T-cell (primary cell): ENCODE data around the gene TNS1. TPM values are rescaled to one million over a fixed set of nuclear protein-coding genes. Genes with fewer than 3 reads are reported as not detected.

Source experiments
- ATAC-seq, 4 experiments: fragments of 200-7000 bp in 3 of 4; fragments of 150-1000 bp in 1 of 4; cut with Tn5 transposase; replicated peaks in 1 of 4; 1 replicate in 3 of 4; 2 replicates in 1 of 4; pipeline ENCODE4 v1.10.0; 2021; ENCODE audit warnings: moderate library complexity in 3 of 4, mild to moderate bottlenecking in 2 of 4, moderate number of reproducible peaks in 1 of 4
- CTCF ChIA-PET, 2 donors: fragments of 300-600 bp; sonication (Branson Sonifier 250); formaldehyde crosslinking; loops; one replicate each; lab custom pipeline; 2022; ENCODE audit warnings: antibody characterized with exemption in 2 of 2; lab: Charles Lee
- POLR2A ChIA-PET, 2 donors: fragments of 300-600 bp; sonication (Branson Sonifier 250); formaldehyde crosslinking; loops; one replicate each; lab custom pipeline; 2022; ENCODE audit warnings: antibody characterized with exemption in 2 of 2; lab: Charles Lee
- DNase-seq, 35 experiments: peaks; one replicate each; pipeline versions ENCODE4 v3.0.0 to v3.0.0-alpha.2; 2013 to 2023
- H3K27ac ChIP-seq: one replicate; pipeline ENCODE4 v1.5.1; 2013; ENCODE audit warnings: low read length
- H3K27me3 ChIP-seq, 2 experiments: replicated peaks in 1 of 2; 1 replicate in 1 of 2; 2 replicates in 1 of 2; pipeline versions ENCODE4 v1.6.1 to v1.7.0; 2013; ENCODE audit warnings: low read length in 1 of 2, mixed read lengths in 1 of 2; ENCODE audit not compliant: control insufficient read depth in 2 of 2, insufficient read depth in 2 of 2; ENCODE audit errors: extremely low read depth in 1 of 2
- H3K36me3 ChIP-seq, 2 donors: 1 replicate in 1 of 2; 2 replicates in 1 of 2; pipeline versions ENCODE4 v1.6.1 to v1.7.0; 2013; ENCODE audit warnings: low read length in 1 of 2; ENCODE audit not compliant: control insufficient read depth in 2 of 2, insufficient read depth in 1 of 2; ENCODE audit errors: extremely low read depth in 1 of 2
- H3K4me1 ChIP-seq, 2 experiments: 1 replicate in 1 of 2; 2 replicates in 1 of 2; pipeline versions ENCODE4 v1.6.1 to v1.7.0; 2013; ENCODE audit warnings: low read length in 2 of 2, mixed read lengths in 1 of 2; ENCODE audit not compliant: insufficient read depth in 2 of 2, control insufficient read depth in 1 of 2; ENCODE audit errors: extremely low read depth in 1 of 2
- H3K4me3 ChIP-seq, 2 donors: 1 replicate in 1 of 2; 2 replicates in 1 of 2; pipeline versions ENCODE4 v1.5.1 to v1.7.0; 2013; ENCODE audit warnings: mild to moderate bottlenecking in 2 of 2, low read length in 1 of 2, moderate library complexity in 1 of 2; ENCODE audit not compliant: control insufficient read depth in 1 of 2; ENCODE audit errors: extremely low read depth in 1 of 2
- H3K9me3 ChIP-seq: 2 replicates; pipeline ENCODE4 v1.7.0; 2013
- H3K27ac Mint-ChIP-seq, 2 donors: one replicate each; pipeline ENCODE4 v1.8.0; 2020 to 2021; ENCODE audit warnings: mild to moderate bottlenecking in 2 of 2, mixed read lengths in 2 of 2
- H3K27me3 Mint-ChIP-seq, 2 donors: one replicate each; pipeline ENCODE4 v1.8.0; 2021 to 2022; ENCODE audit warnings: mixed read lengths in 2 of 2
- H3K36me3 Mint-ChIP-seq: one replicate; pipeline ENCODE4 v1.8.0; 2021; ENCODE audit warnings: mixed read lengths
- H3K4me1 Mint-ChIP-seq, 3 donors: one replicate each; pipeline ENCODE4 v1.8.0; 2020 to 2022; ENCODE audit warnings: mixed read lengths in 3 of 3, mild to moderate bottlenecking in 1 of 3
- H3K4me3 Mint-ChIP-seq, 3 donors: one replicate each; pipeline ENCODE4 v1.8.0; 2020 to 2022; ENCODE audit warnings: mild to moderate bottlenecking in 3 of 3, mixed read lengths in 3 of 3, moderate library complexity in 3 of 3
- H3K9me3 Mint-ChIP-seq, 3 donors: one replicate each; pipeline ENCODE4 v1.8.0; 2020 to 2022; ENCODE audit warnings: mixed read lengths in 3 of 3
- WGBS: methylation state at CpG from one replicate; pipeline ENCODE4 v1.1.5; 2013; ENCODE audit warnings: missing lambda C conversion rate; ENCODE audit not compliant: insufficient coverage; 5-methylcytosine and 5-hydroxymethylcytosine counted together
- total RNA-seq, 35 experiments: library from RNA in 6 of 35; stranded (reverse) in 6 of 35; fragments of 120-200 nt in 1 of 35; gene quantifications; one replicate each; pipeline versions ENCODE4 v1.2.1 to v1.2.4 and lab custom pipeline; 2013 to 2026

TNS1 gene
- total RNA-seq, 5 donors from 2014 or later (not counting 1 experiment from before 2014, with no cell fraction given) = 0.28 to 2.1 (median 1.3) TPM

DNA sequence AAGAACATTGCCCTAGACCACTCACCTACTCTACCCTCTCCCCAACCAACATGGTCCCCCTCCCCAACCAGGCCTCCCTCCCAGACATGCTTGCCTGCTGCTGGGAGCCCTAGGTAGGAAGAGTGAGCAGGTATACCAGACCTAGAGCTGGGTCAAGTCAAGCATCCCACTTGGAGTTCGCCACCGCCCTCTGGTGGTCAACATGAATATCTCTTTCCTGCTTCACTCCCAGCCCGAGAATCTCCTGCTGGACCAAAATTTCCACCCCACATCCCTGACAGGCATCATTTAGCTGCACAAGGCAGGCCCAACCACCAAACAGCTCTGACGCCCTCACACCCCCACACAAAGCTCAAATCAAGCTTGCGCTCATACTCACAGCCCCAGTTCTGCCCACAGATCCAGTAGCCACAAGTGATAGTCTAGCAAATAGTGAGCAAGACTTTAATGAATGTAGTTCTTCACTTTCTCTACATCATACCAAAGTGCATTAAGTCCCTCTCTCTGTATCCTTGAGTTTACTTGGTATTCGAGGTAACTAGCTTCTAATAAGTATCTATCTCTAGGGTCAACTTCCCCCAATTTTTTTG, 116.0 kb downstream of the TNS1 start:
- DNase-seq (peak in 34 of 35 experiments; percentile 8 to 71 (median 44)), ATAC-seq (peak in 3 of 4 experiments; percentile 38 to 67 (median 58))
- no peaks in the 10 kb centered on the region for H3K36me3 Mint-ChIP-seq
- Histone ChIP-seq H3K27me3 (peaks cover 0 to 19% of the 10 kb centered on the region in 2 experiments), H3K4me1 (peaks cover 0 to 3% of the 10 kb centered on the region in 2 experiments), H3K4me3 (no peak overlapping the region), H3K36me3 (no peaks in the 10 kb centered on the region), H3K9me3 (no peaks in the 10 kb centered on the region), H3K27ac (no peak overlapping the region)
- 9% methylated on average over 4 of the region's 6 CpGs for WGBS
- ChIA-PET CTCF (interaction anchor here (0.6 to 2.2 kb wide), 6 partner anchors 88 to 1235 kb away, joined by 3 to 14 read pairs (median 8); no protein-coding TSS in a partner anchor), POLR2A (no interaction called here)
- H3K27ac Mint-ChIP-seq = no peak overlapping the region
- H3K4me3 Mint-ChIP-seq = no peak overlapping the region
- peaks cover 0 to 3% (median 2%) of the 10 kb centered on the region in 3 donors for H3K4me1 Mint-ChIP-seq
- H3K9me3 Mint-ChIP-seq = no peaks in the 10 kb centered on the region
- H3K27me3 Mint-ChIP-seq = peaks cover 5 to 12% of the 10 kb centered on the region in 2 donors

DNA sequence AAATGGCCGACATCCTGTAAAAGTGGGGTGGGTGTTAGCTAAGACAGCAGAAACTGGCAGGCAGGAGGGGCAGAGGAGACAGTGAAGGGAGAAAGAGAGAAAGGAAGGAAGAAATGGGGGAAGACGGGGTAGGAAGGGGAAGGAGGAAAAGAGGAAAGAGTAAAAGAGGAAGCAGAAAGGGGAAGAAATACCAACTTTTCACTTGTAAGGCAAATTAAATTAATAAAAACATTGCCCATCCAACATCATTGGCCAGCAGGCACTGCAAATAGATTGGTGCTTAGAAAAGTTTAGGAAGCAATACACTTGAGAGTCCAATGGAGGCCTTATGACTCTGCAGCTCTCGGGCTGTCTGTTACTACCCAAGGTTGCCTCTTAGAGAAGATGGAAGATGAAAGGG, 116.7 kb downstream of the TNS1 start:
- Histone ChIP-seq H3K27me3 (peaks cover 0 to 16% of the 10 kb centered on the region in 2 experiments), H3K9me3 (no peaks in the 10 kb centered on the region), H3K36me3 (no peaks in the 10 kb centered on the region), H3K4me3 (no peak overlapping the region), H3K27ac (no peak overlapping the region), H3K4me1 (peaks cover 0 to 3% of the 10 kb centered on the region in 2 experiments)
- Mint-ChIP-seq H3K27ac (no peak overlapping the region), H3K4me1 (peaks cover 0 to 3% (median 2%) of the 10 kb centered on the region in 3 donors), H3K4me3 (no peak overlapping the region), H3K9me3 (no peaks in the 10 kb centered on the region), H3K27me3 (peaks cover 5 to 10% of the 10 kb centered on the region in 2 donors), H3K36me3 (no peaks in the 10 kb centered on the region)
- CTCF ChIA-PET = interaction anchor here (1.6 to 2.2 kb wide), 3 partner anchors 96 to 100 kb away, joined by 12 to 14 read pairs (median 12); no protein-coding TSS in a partner anchor
- ATAC-seq (no peak), DNase-seq (no peak)
- POLR2A ChIA-PET = no interaction called here
- 86% methylated on average over 2 of the region's 3 CpGs for WGBS

DNA sequence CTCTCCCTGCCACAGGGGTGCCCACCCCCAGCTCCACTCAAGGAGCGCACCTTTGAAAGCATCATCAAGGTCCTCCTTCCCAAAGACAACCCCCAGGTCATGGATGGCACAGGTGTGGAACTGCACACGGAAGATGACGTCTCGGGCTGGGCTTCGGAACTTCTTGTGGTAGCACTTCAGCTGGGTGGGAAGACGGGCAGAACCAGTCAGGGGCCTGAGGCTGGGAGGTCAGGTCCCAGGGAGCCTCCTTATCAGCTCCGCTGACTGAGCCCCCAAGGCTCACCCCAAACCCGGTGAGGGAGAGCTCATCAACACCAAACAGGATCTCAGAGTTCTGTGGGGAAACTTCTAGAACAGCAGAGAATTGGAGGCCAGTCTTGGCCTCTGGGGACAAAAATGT, 117.8 kb downstream of the TNS1 start:
- peaks cover 5 to 10% of the 10 kb centered on the region in 2 donors for H3K27me3 Mint-ChIP-seq
- WGBS = 87% methylated on average over 6 of the region's 8 CpGs
- Histone ChIP-seq H3K36me3 (no peaks in the 10 kb centered on the region), H3K4me1 (peaks cover 0 to 3% of the 10 kb centered on the region in 2 experiments), H3K4me3 (no peak overlapping the region), H3K27ac (no peak overlapping the region), H3K9me3 (no peaks in the 10 kb centered on the region), H3K27me3 (peaks cover 0 to 11% of the 10 kb centered on the region in 2 experiments)
- POLR2A ChIA-PET = no interaction called here
- H3K36me3 Mint-ChIP-seq = no peaks in the 10 kb centered on the region
- no peak overlapping the region for H3K27ac Mint-ChIP-seq
- peaks cover 0 to 3% (median 2%) of the 10 kb centered on the region in 3 donors for H3K4me1 Mint-ChIP-seq
- ATAC-seq = no peak
- DNase-seq = no peak
- no peaks in the 10 kb centered on the region for H3K9me3 Mint-ChIP-seq
- CTCF ChIA-PET = interaction anchor here (0.8 to 1.5 kb wide), 2 partner anchors 99 to 1741 kb away, joined by 3 to 4 read pairs; no protein-coding TSS in a partner anchor
- H3K4me3 Mint-ChIP-seq = no peak overlapping the region

GRCh38 chr2:217880891-217881290, 121.9 kb downstream of the TNS1 start:
- no peaks in the 10 kb centered on the region for H3K9me3 ChIP-seq
- Mint-ChIP-seq H3K27ac (no peak overlapping the region), H3K36me3 (no peaks in the 10 kb centered on the region), H3K27me3 (peaks cover 5 to 10% of the 10 kb centered on the region in 2 donors), H3K4me1 (no peaks in the 10 kb centered on the region), H3K4me3 (no peak overlapping the region), H3K9me3 (no peaks in the 10 kb centered on the region)
- DNase-seq (no peak), ATAC-seq (no peak)
- no peak overlapping the region for H3K4me3 ChIP-seq
- CTCF ChIA-PET = interaction anchor here in 1 of 2 donors (0.5 to 1.4 kb wide), 4 partner anchors 89 to 1011 kb away, joined by 3 to 4 read pairs (median 3); no protein-coding TSS in a partner anchor
- H3K27ac ChIP-seq = no peak overlapping the region
- H3K27me3 ChIP-seq = peaks cover 0 to 10% of the 10 kb centered on the region in 2 experiments
- 89% methylated on average over 13 of the region's 14 CpGs for WGBS
- no peaks in the 10 kb centered on the region for H3K4me1 ChIP-seq
- POLR2A ChIA-PET = no interaction called here
- no peaks in the 10 kb centered on the region for H3K36me3 ChIP-seq

DNA sequence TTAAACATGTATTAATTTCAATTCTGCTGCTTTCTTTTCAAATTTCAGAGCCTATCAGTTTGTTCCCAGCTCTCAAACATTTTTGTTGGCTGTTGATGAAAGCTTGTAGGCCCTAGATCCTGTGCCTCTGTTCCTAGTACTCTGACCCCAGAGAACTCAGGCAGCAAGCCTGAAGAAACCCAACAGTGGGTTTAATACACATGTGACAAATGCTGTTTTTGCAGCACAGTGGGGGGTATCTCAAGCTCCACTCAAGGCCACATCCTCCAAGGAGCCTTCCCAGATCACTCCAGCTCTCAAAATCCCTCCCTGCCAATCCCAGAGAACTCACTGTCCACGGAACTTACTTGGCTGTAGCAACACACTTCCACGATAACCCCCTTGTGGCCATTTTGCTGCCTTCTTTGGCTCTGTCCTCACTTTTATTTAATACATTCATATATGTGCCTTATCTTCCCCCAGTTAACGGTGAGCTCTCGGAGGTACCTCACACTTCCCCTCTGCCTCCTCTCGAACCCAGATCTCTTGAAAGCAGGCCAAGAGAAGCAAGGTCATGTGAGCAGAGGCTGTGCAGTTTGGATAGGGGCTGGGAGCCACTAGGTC, 122.4 kb downstream of the TNS1 start:
- no peak overlapping the region for H3K4me3 Mint-ChIP-seq
- no peak for ATAC-seq
- Histone ChIP-seq H3K9me3 (no peaks in the 10 kb centered on the region), H3K36me3 (no peaks in the 10 kb centered on the region), H3K27ac (no peak overlapping the region), H3K27me3 (peaks cover 0 to 7% of the 10 kb centered on the region in 2 experiments), H3K4me3 (no peak overlapping the region), H3K4me1 (no peaks in the 10 kb centered on the region)
- WGBS = 83% methylated on average over 2 of the region's 5 CpGs
- H3K27ac Mint-ChIP-seq = no peak overlapping the region
- H3K4me1 Mint-ChIP-seq = no peaks in the 10 kb centered on the region
- no peaks in the 10 kb centered on the region for H3K36me3 Mint-ChIP-seq
- H3K27me3 Mint-ChIP-seq = peaks cover 5 to 9% of the 10 kb centered on the region in 2 donors
- DNase-seq = no peak
- POLR2A ChIA-PET = no interaction called here
- CTCF ChIA-PET = interaction anchor here in 1 of 2 donors (0.5 to 1.4 kb wide), 3 partner anchors 95 to 1011 kb away, joined by 3 to 4 read pairs (median 3); no protein-coding TSS in a partner anchor
- no peaks in the 10 kb centered on the region for H3K9me3 Mint-ChIP-seq

- Histone ChIP-seq H3K36me3 (no peaks in the 10 kb centered on the region), H3K27me3 (peaks cover 0 to 7% of the 10 kb centered on the region in 2 experiments), H3K9me3 (no peaks in the 10 kb centered on the region), H3K4me1 (no peaks in the 10 kb centered on the region), H3K4me3 (no peak overlapping the region), H3K27ac (no peak overlapping the region)
- Mint-ChIP-seq H3K4me1 (no peaks in the 10 kb centered on the region), H3K4me3 (no peak overlapping the region), H3K27me3 (peaks cover 3 to 5% of the 10 kb centered on the region in 2 donors), H3K36me3 (no peaks in the 10 kb centered on the region), H3K9me3 (no peaks in the 10 kb centered on the region), H3K27ac (no peak overlapping the region)
- CTCF ChIA-PET = no interaction called here
- DNase-seq = no peak
- no peak for ATAC-seq
- POLR2A ChIA-PET = no interaction called here
- WGBS = 76% methylated on average over 8 of the region's 15 CpGs
These were observed 123.7 kb downstream of the TNS1 start for GRCh38 chr2:217878915-217879590.
